Measurements from ENCODE around the gene LYPLAL1. TPM values are rescaled to one million over a fixed set of nuclear protein-coding genes. Genes with fewer than 3 reads are reported as not detected.
"Not testable (repeated sequence)": the region's sequence is repeated elsewhere in the genome, so short reads cannot be mapped to it uniquely, and the experiment has no call there.

LYPLAL1 gene
- total RNA-seq, 2 experiments from 2014 or later, result 23.1 to 24.0 TPM

DNA sequence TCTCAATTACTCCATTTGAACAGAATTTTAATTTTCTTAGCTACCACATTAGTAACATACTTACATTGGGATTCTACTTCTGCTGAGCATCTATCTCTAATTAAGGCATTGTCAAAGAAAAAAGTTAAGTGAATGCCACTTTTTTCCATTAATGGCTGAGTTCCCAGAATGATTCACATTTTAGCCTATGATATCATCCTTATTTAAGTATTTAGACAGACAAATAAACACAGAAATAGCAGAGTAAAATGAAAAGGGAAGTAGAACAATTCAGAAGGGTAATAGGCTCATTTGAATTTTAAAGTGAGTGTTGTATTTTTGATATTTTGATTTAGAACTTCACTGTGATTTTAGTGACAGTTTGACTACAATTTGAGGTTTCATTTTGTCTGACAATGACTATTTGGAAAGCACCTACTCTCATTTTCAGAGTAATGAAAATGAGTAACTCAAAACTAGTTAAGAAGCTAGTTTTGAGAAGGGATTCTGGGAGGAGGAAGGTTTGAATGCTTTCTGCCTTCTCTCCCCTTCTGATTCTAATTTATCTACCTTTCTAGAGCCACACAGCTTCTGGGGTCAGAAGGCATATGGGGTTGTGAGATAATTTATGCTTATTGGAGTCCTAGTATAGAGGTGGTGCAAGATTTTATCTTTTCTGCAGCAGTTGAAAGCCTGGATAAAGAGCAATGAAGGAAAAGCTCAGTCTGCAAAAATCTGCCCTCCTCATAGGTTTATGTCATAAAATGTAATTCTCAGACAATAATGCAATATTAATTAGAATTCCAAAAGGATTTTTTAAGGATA lies 15.5 kb downstream of the LYPLAL1 start:
- intact Hi-C loops (cut with micrococcal nuclease), result loop anchor here (1.0 to 5.0 kb wide), 3 partner anchors 15 to 278 kb away; no protein-coding TSS in a partner anchor
- Mint-ChIP-seq H3K9me3 (no peaks in the 10 kb centered on the region), H3K36me3 (peaks cover 15% of the 10 kb centered on the region), H3K4me3 (no peak overlapping the region), H3K27me3 (no peaks in the 10 kb centered on the region), H3K4me1 (ENCODE audit: low read depth) (peaks cover 32% of the 10 kb centered on the region), H3K27ac (no peak overlapping the region)
- DNase-seq, result no peak
- POLR2A ChIA-PET, result interaction anchor here (0.6 to 1.8 kb wide), 5 partner anchors 14 to 1042 kb away, joined by 3 to 5 read pairs (median 3); partner anchors contain the start of gene LYPLAL1
- CTCF ChIA-PET, result interaction anchor here (0.6 to 1.8 kb wide), 4 partner anchors 10 to 130 kb away, joined by 3 to 5 read pairs (median 4); no protein-coding TSS in a partner anchor

DNA sequence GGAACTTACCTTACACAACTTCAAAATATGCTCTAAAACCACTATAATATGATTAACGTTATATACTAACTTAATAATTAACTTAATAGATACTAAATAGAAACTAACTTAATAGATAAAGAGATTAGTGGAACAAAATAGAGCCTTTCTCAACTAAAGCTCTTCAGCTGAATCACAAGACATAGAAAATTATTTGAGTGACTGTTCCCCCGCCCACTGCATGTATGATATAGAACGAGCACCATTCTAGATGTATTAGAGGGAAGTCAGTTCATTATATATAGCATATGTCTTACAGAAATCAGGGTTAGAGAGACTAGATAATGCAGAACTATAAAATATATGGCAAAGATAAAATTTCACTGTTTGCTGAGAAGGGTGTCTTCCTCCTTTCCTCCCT lies 16.3 kb downstream of the LYPLAL1 start:
- intact Hi-C loops (cut with micrococcal nuclease), result loop anchor here (1.0 to 5.0 kb wide), 3 partner anchors 16 to 277 kb away; no protein-coding TSS in a partner anchor
- no peak overlapping the region for H3K4me3 Mint-ChIP-seq
- peaks cover 26% of the 10 kb centered on the region for H3K4me1 Mint-ChIP-seq (ENCODE audit: low read depth)
- POLR2A ChIA-PET, result interaction anchor here (0.8 kb wide), 1 partner anchor 16 kb away, joined by 3 read pairs; the partner anchor contains the start of gene LYPLAL1
- no peaks in the 10 kb centered on the region for H3K27me3 Mint-ChIP-seq
- no peaks in the 10 kb centered on the region for H3K9me3 Mint-ChIP-seq
- CTCF ChIA-PET, result interaction anchor here (1.0 kb wide), 1 partner anchor 18 kb away, joined by 3 read pairs; no protein-coding TSS in a partner anchor
- no peak overlapping the region for H3K27ac Mint-ChIP-seq
- DNase-seq, result no peak
- H3K36me3 Mint-ChIP-seq, result peaks cover 18% of the 10 kb centered on the region

- no peak for DNase-seq
- H3K4me1 Mint-ChIP-seq (ENCODE audit: low read depth), result peaks cover 24% of the 10 kb centered on the region
- H3K9me3 Mint-ChIP-seq, result no peaks in the 10 kb centered on the region
- H3K4me3 Mint-ChIP-seq, result no peak overlapping the region
- ChIA-PET POLR2A (no interaction called here), CTCF (no interaction called here)
- H3K27me3 Mint-ChIP-seq, result no peaks in the 10 kb centered on the region
- no peak overlapping the region for H3K27ac Mint-ChIP-seq
- H3K36me3 Mint-ChIP-seq, result peaks cover 20% of the 10 kb centered on the region
- intact Hi-C loops (cut with micrococcal nuclease), result no loop called here
These were observed 16.9 kb downstream of the LYPLAL1 start for GRCh38 chr1:219190605-219191004.

GRCh38 chr1:219195833-219196232 lies 22.2 kb downstream of the LYPLAL1 start:
- H3K36me3 Mint-ChIP-seq, result peaks cover 33% of the 10 kb centered on the region
- H3K9me3 Mint-ChIP-seq; DNase-seq; intact Hi-C loops (cut with micrococcal nuclease); H3K27ac Mint-ChIP-seq; H3K4me1 Mint-ChIP-seq (ENCODE audit: low read depth); POLR2A ChIA-PET; H3K4me3 Mint-ChIP-seq; H3K27me3 Mint-ChIP-seq: not testable (repeated sequence)
- CTCF ChIA-PET, result interaction anchor here (0.6 kb wide), 1 partner anchor 511 kb away, joined by 4 read pairs; no protein-coding TSS in a partner anchor

DNA sequence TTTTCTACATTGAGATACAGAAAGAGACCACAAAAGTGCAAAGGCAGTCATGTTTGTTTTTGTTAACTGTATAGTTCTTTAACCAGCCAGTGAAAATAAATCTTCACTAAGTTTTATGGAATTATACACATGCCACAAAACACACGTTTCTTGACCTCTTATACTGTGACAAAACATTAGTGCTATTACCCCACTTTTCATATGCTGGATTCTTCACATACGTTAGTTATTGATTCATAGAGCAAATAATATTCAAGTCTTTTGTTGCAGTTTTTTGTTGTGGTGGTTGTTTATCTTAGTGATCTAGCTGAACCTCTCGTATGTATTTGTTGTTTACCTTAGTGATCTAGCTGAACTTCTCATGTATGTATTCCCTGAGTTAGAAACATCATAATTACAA lies 28.0 kb downstream of the LYPLAL1 start:
- Mint-ChIP-seq H3K4me3 (no peak overlapping the region), H3K27me3 (no peaks in the 10 kb centered on the region), H3K36me3 (peaks cover 10% of the 10 kb centered on the region), H3K27ac (no peak overlapping the region), H3K4me1 (ENCODE audit: low read depth) (no peaks in the 10 kb centered on the region), H3K9me3 (no peaks in the 10 kb centered on the region)
- no peak for DNase-seq
- ChIA-PET CTCF (interaction anchor here (0.5 kb wide), 1 partner anchor 178 kb away, joined by 3 read pairs; no protein-coding TSS in a partner anchor), POLR2A (no interaction called here)
- intact Hi-C loops (cut with micrococcal nuclease), result loop anchor here (5.0 kb wide), 1 partner anchor 461 kb away; no protein-coding TSS in a partner anchor

DNA sequence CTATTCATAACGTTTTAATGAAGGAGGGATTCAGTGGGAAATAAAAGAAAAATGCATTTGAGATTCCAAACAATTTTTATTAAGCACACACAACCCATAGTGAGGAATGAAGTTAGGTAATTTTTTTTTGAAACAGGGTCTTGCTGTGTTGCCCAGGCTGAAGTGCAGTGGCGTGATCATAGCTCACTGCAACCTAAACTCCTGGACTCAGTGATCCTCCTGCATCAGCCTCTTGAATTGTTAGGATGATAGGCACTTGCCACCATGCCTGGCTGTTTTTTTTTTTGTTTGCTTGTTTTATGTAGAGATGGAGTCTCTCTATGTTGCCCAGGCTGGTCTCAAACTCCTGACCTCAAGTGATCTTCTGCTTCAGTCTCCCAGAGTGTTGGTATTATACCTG lies 28.9 kb downstream of the LYPLAL1 start:
- no peak overlapping the region for H3K4me3 Mint-ChIP-seq
- H3K36me3 Mint-ChIP-seq, result peaks cover 5% of the 10 kb centered on the region
- H3K4me1 Mint-ChIP-seq (ENCODE audit: low read depth), result no peaks in the 10 kb centered on the region
- intact Hi-C loops (cut with micrococcal nuclease), result loop anchor here (5.0 kb wide), 1 partner anchor 460 kb away; no protein-coding TSS in a partner anchor
- no peak overlapping the region for H3K27ac Mint-ChIP-seq
- no peaks in the 10 kb centered on the region for H3K27me3 Mint-ChIP-seq
- DNase-seq, result no peak
- ChIA-PET CTCF (no interaction called here), POLR2A (no interaction called here)
- H3K9me3 Mint-ChIP-seq, result no peaks in the 10 kb centered on the region

DNA sequence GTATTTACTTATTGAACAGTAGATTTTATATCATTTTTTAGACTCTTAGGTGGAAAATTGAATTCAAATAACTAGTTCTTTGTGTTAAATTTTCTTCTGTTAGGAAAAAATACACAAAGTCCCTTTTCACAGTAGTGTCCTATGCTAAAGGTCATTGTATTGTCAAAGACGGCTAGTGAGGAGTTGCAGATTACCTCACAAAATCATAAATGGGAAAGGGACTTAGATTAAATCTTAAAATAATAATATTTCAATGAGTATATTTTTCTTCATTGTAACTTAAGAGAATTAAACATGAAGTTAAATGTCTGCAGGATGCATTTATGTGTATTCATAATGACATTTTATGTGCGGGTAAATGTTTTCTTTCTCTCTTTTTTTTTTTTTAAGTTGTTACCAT lies 32.7 kb downstream of the LYPLAL1 start:
- H3K27ac Mint-ChIP-seq, result no peak overlapping the region
- H3K4me1 Mint-ChIP-seq (ENCODE audit: low read depth), result no peaks in the 10 kb centered on the region
- peaks cover under 1% of the 10 kb centered on the region for H3K36me3 Mint-ChIP-seq
- POLR2A ChIA-PET, result no interaction called here
- no peaks in the 10 kb centered on the region for H3K27me3 Mint-ChIP-seq
- no peak overlapping the region for H3K4me3 Mint-ChIP-seq
- no peak for DNase-seq
- H3K9me3 Mint-ChIP-seq, result no peaks in the 10 kb centered on the region
- CTCF ChIA-PET, result interaction anchor here (0.7 kb wide), 1 partner anchor 518 kb away, joined by 3 read pairs; no protein-coding TSS in a partner anchor
- intact Hi-C loops (cut with micrococcal nuclease), result no loop called here

DNA sequence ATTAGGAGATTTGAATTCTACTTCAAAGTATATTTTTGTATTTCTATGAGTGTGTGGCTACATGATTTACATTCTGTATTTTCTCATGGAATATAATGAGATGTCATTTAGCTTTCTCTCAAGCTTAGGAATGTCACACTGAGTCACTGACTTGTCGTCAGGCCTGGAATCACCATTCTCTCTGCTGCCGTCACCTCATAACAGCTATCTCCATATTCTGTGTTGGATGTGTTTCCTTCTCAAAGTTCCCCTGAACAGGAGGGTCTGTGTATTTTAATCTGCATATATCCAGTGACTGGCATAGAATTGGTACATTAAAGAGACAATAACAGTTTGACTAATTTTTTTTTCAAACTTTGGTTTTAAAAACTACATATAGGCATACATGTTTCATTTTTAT lies 35.9 kb downstream of the LYPLAL1 start:
- H3K4me3 Mint-ChIP-seq, result no peak overlapping the region
- H3K9me3 Mint-ChIP-seq, result no peaks in the 10 kb centered on the region
- ChIA-PET CTCF (no interaction called here), POLR2A (no interaction called here)
- no peak overlapping the region for H3K27ac Mint-ChIP-seq
- H3K27me3 Mint-ChIP-seq, result no peaks in the 10 kb centered on the region
- intact Hi-C loops (cut with micrococcal nuclease), result no loop called here
- H3K4me1 Mint-ChIP-seq (ENCODE audit: low read depth), result no peaks in the 10 kb centered on the region
- DNase-seq, result no peak
- H3K36me3 Mint-ChIP-seq, result peaks cover 4% of the 10 kb centered on the region

GRCh38 chr1:219210067-219210466 lies 36.4 kb downstream of the LYPLAL1 start:
- POLR2A ChIA-PET, result no interaction called here
- CTCF ChIA-PET, result no interaction called here
- no peak for DNase-seq

GRCh38 chr1:219215477-219215876 lies 41.8 kb downstream of the LYPLAL1 start:
- Mint-ChIP-seq H3K4me1 (ENCODE audit: low read depth) (no peaks in the 10 kb centered on the region), H3K4me3 (no peak overlapping the region), H3K27ac (no peak overlapping the region), H3K27me3 (no peaks in the 10 kb centered on the region), H3K9me3 (no peaks in the 10 kb centered on the region), H3K36me3 (peaks cover 24% of the 10 kb centered on the region)
- ChIA-PET CTCF (no interaction called here), POLR2A (no interaction called here)
- intact Hi-C loops (cut with micrococcal nuclease), result no loop called here
- no peak for DNase-seq

More at GRCh38 chr1:219210067-219210466, 36.4 kb downstream of the LYPLAL1 start:
- Mint-ChIP-seq H3K27me3 (no peaks in the 10 kb centered on the region), H3K9me3 (no peaks in the 10 kb centered on the region), H3K27ac (no peak overlapping the region), H3K36me3 (peaks cover 4% of the 10 kb centered on the region), H3K4me1 (ENCODE audit: low read depth) (no peaks in the 10 kb centered on the region), H3K4me3 (no peak overlapping the region)
- intact Hi-C loops (cut with micrococcal nuclease), result no loop called here

- intact Hi-C loops (cut with micrococcal nuclease), result no loop called here
- H3K27me3 Mint-ChIP-seq, result no peaks in the 10 kb centered on the region
- H3K4me1 Mint-ChIP-seq (ENCODE audit: low read depth), result no peaks in the 10 kb centered on the region
- DNase-seq, result no peak
- H3K4me3 Mint-ChIP-seq, result no peak overlapping the region
- POLR2A ChIA-PET, result no interaction called here
- CTCF ChIA-PET, result no interaction called here
- no peak overlapping the region for H3K27ac Mint-ChIP-seq
- peaks cover 16% of the 10 kb centered on the region for H3K36me3 Mint-ChIP-seq
- no peaks in the 10 kb centered on the region for H3K9me3 Mint-ChIP-seq
These were observed 47.3 kb downstream of the LYPLAL1 start for GRCh38 chr1:219220945-219221344.

- Mint-ChIP-seq H3K27me3 (no peaks in the 10 kb centered on the region), H3K9me3 (no peaks in the 10 kb centered on the region), H3K4me3 (no peak overlapping the region), H3K4me1 (ENCODE audit: low read depth) (no peaks in the 10 kb centered on the region), H3K36me3 (peaks cover 11% of the 10 kb centered on the region), H3K27ac (no peak overlapping the region)
- intact Hi-C loops (cut with micrococcal nuclease), result no loop called here
- no peak for DNase-seq
- CTCF ChIA-PET, result no interaction called here
- POLR2A ChIA-PET, result no interaction called here
These were observed 49.8 kb downstream of the LYPLAL1 start for GRCh38 chr1:219223496-219223895.

DNA sequence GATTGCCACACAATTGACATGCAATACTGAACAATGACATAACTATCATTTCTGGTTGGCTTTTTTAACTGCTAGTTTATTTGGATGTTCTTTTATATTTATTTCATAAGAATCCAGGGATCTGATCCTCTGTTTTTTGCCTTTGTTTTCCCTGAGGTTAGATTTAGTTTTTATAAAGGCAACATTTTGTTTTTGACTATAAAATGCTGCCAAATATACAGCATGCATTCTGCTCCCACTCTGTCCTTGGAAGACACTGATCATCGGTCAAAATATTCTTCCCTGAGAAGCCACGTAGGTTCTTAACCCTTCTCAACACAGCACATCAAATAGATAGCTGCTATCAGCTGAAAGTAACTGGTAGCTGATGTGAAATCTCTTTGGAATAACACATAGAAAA lies 52.5 kb downstream of the LYPLAL1 start:
- Mint-ChIP-seq H3K27me3 (no peaks in the 10 kb centered on the region), H3K4me1 (ENCODE audit: low read depth) (no peaks in the 10 kb centered on the region), H3K27ac (no peak overlapping the region), H3K9me3 (no peaks in the 10 kb centered on the region), H3K36me3 (peaks cover 14% of the 10 kb centered on the region), H3K4me3 (no peak overlapping the region)
- no peak for DNase-seq
- CTCF ChIA-PET, result no interaction called here
- POLR2A ChIA-PET, result no interaction called here
- intact Hi-C loops (cut with micrococcal nuclease), result no loop called here

Measured in activated CD4-positive, alpha-beta memory T cell treated with anti-CD3 and anti-CD28 coated beads for 36 hours (primary cell).